RWPE1 (cell line): Measurements from ENCODE around the gene GNAZ.

ENCODE experiments used
- CTCF ChIA-PET: fragments of 350-600 bp; sonication (Branson Sonifier 250); formaldehyde crosslinking; extraction: SDS; loops from one replicate; lab custom pipeline; 2021; lab: Yijun Ruan, JAX
- POLR2A ChIA-PET: fragments of 400-600 bp; formaldehyde crosslinking; extraction: SDS; loops from one replicate; lab custom pipeline; 2020; ENCODE audit warnings: antibody characterized with exemption; ENCODE audit not compliant: low non-redundant PET; lab: Yijun Ruan, JAX
- DNase-seq: peaks from one replicate; pipeline ENCODE4 v3.0.0; 2012; ENCODE audit warnings: low spot score
- H3K27ac ChIP-seq: fragments of 450-650 bp; 2 replicates; pipeline ENCODE4 v1.5.1; 2017
- CTCF ChIP-seq: fragments of 450-650 bp; conservative IDR thresholded peaks from 2 replicates; pipeline ENCODE4 v1.5.1; 2017; ENCODE audit warnings: low read depth, mild to moderate bottlenecking

GNAZ gene

DNA sequence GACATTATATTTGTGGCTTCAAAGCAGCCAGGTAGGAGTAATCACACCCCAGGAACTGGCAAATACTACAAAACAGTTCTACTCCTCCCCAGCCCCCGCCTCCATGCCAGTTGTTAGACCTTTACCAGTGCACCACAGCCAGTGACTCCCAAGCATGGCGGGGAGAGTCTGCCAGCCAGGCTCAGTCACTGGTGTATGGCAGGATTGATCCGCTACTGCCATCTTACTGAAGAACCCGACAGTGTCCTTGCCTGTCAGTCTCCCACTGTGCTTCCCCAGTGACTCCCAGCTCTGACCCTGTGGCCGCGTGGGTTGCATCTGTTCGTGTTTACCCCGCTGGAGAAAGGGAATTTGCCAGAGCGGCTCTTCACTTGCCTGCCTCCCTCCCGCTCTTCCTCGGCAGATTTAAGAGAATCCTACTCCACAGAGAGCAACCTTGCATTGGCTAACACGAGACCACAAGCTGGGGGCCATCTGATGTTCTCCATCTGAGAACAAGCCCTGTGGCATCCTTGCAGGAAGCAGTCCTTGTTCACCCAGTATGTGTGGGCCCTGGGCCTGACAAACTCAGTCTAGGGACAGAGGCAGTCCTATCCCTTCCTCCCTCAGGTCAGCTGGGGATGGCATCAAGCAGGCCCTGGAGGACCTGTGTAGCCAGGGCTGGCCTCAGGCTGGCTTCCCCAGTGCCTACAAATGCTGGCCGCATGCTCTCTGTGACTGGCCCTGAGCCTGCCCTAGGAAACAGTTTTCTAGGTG, 33.1 kb downstream of the GNAZ start:
- DNase-seq = no peak
- no peak overlapping the region for H3K27ac ChIP-seq
- POLR2A ChIA-PET = no interaction called here
- no peak for TF ChIP-seq CTCF
- CTCF ChIA-PET = no interaction called here

DNA sequence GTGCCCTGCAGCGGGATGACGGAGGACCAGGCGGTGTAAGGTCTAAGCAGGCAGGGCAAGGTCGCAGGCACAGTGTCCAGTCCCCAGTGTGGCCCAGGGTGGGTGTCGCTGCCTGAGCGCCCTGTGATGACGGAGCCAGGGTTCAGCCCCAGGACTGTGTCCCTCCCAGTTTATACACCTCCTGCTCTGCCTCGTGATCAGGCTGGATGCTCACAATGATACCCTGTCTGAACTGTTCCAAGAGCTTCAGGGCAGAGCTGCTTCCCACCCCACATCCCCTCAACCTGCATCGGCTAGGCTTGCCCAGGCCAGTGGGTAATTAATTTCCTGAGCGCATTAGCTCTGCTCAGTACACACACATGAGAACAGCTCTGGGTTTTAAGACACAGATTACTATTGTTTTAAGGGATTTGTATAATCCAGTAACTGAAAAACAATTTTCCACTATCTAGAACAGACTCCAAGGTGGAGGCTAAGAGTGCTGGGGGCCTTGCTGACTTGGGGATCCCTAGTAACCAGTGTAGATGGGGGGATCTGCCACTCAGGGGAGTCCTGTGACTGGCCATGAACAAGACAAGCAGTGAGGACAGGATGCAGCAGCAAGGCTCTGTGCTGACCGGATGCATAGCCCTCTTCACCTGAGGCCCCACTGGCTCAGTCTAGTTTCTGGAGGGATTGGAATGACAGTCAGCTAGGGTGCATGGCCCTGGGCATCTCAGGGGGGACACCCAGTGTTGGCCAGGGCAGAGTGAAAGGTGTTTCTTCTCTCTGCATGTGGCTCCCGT, 34.1 kb downstream of the GNAZ start:
- H3K27ac ChIP-seq = no peak overlapping the region
- CTCF ChIA-PET = interaction anchor here (0.8 kb wide), 1 partner anchor 48 kb away, joined by 3 read pairs; no protein-coding TSS in a partner anchor
- DNase-seq = no peak
- no peak for TF ChIP-seq CTCF
- POLR2A ChIA-PET = no interaction called here

GRCh38 chr22:23105304-23105703, 35.0 kb downstream of the GNAZ start:
- DNase-seq = no peak
- no peak overlapping the region for H3K27ac ChIP-seq
- ChIA-PET CTCF (interaction anchor here (0.8 kb wide), 1 partner anchor 49 kb away, joined by 3 read pairs; no protein-coding TSS in a partner anchor), POLR2A (interaction anchor here (0.6 to 0.7 kb wide), 2 partner anchors 17 to 324 kb away, joined by 3 read pairs; no protein-coding TSS in a partner anchor)
- no peak for TF ChIP-seq CTCF

DNA sequence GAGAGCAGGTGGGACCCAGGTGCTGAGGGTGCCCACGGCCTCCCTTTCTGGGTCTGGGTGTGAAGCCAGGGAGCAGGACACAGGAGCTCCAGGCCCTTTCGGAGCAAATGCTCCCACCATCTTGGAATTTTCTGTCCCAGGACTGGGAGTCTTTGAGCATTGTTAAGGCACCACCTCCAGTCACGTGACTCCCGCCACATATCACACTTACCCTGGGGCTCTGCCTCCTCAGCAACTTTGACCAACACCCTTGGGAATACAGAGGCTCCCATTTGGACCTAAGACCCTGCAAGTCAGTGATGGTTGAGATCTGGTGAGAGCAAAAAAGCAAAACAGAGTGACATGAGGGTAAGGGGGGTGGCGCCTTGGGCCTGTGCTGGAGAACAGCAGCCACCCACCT, 35.6 kb downstream of the GNAZ start:
- no peak for DNase-seq
- H3K27ac ChIP-seq = no peak overlapping the region
- no peak for TF ChIP-seq CTCF
- ChIA-PET POLR2A (interaction anchor here (0.6 kb wide), 1 partner anchor 16 kb away, joined by 3 read pairs; no protein-coding TSS in a partner anchor), CTCF (no interaction called here)

DNA sequence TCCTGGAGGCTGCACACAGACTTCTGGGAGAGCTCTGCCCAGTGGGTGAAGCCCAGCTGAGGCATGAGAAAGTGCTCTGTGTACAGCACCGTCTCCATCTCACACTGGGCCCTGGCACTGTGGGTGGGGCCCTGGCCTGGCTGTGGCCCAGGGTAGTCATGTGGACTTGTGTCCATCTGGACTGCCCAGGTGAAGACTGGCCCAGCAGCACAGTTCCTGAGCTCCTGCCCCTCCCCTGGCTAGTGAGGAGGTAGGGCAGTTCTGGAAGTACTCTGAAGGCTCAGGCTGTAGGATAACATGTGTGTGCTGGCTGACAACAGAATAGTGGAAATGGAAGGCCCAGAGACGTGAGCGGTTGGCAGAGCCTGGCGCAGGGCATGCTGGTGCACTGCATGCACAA, 36.0 kb downstream of the GNAZ start:
- ChIA-PET CTCF (no interaction called here), POLR2A (no interaction called here)
- no peak for DNase-seq
- no peak for TF ChIP-seq CTCF
- no peak overlapping the region for H3K27ac ChIP-seq

GRCh38 chr22:23106906-23107367, 36.6 kb downstream of the GNAZ start:
- POLR2A ChIA-PET = no interaction called here
- CTCF ChIA-PET = no interaction called here
- TF ChIP-seq CTCF = no peak
- no peak overlapping the region for H3K27ac ChIP-seq
- DNase-seq = no peak
